GM21390 (cell line): ENCODE measurements around the gene PYGO2.
"Not testable (repeated sequence)": the region's sequence is repeated elsewhere in the genome, so short reads cannot be mapped to it uniquely, and the experiment has no call there.

Source experiments
- ATAC-seq: cut with Tn5 transposase; IDR thresholded peaks from one replicate; pipeline ENCODE4 v1.9.1; 2021; ENCODE audit not compliant: unreplicated experiment

Gene PYGO2

DNA sequence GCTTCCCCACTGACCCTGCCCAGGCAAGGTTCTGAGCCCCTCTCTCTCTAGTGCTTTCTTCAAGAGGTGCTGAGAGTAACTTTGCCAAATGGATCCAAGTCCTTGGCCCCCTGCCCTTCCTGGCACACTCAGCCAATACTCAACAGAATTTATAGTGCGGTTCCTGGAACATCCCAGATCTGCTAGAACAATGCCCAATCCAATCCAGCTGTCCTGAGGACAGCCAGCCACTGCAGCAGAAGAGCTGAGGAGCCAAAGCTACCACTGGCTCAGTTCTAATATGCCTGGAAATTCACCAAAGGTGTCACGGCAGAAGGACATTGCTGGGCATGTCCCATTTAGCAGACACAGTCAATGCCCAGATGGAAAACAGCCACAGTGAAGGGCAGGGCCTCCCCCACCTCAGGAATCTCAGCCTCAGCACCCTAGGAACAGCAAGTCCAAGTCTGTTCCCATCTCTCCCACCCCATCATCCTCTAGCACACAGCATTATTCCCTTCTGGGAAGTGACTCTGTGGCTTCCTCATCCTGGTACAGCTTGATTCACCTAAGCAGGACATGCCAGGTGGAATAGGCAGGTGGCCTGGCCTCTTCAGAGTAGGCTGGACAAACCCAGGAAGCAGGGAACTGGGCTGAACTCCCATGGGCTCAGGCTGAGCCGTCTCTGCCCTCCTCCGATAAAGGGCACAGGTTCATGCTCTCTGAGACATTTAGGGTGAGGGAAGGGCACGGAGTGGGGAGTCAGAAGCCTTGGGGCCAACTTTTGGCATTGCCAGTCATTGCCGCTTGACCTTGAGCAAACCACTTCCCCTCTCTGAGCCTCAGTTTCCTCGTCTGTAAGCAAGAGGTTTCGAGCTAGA, 49.7 kb downstream of the PYGO2 start:
- no peak for ATAC-seq

DNA sequence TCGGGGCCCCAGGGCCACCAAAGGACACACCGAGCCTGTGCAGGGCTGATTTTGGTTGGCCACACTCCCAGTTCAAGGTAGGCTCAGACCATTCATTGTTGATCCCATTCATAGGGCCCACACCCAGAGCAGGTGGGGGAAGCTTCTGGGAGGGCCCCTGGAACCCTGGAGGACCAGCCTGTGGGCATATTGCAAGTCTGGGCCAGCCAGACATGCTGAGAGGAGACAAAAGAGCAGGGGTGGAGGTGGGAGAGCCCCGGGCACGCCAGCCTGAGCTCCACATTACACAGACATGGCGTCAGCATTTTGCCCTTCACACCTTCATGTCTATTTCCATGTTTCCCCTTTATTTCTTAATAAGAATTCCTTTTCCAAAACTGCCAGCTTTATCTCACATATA, 50.7 kb downstream of the PYGO2 start:
- ATAC-seq = no peak

DNA sequence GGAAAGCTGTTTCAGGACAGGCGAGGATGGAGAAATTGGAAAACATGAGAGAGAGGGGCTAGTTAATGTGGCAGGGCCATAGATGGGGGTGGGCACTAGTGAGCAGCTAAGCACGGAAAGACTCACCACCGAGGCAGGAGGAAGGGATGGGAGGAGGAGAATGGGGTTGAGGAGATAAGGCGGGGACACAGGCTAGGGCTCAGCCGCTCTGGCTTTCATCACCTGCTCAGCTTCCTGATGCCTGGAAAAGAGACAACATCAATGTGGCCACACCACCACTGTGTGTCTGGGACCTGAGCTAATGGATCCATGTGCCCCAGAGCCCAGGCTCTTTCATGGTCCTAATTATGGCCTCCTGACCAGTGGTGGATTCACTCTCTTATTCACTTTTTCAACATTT, 52.6 kb downstream of the PYGO2 start:
- no peak for ATAC-seq

DNA sequence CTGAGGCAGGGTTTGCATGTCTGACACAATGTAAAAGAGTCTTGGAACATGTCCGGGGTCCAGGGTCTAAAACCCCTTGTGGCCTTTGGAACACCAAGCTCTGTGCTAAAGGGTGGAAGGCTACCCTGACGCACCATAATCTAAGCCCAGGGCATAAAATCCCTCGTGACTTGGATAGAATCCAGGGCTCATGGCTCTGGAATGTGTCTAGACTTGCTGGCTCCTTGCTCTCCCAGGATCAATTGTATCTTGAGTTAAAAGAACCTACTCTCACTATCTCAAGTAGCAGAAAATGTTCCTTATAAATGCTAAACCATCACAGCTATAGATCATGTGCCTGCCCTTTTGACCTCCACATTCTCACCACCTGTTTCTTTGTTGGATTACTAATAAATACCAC, 53.5 kb downstream of the PYGO2 start:
- ATAC-seq = not testable (repeated sequence)
